GM12872 (cell line): ENCODE measurements around the gene ADAMTS18.

Source experiments
- CTCF ChIP-seq: IDR thresholded peaks from 3 replicates; pipeline ENCODE4 v1.5.1; 2011; ENCODE audit warnings: low read depth, mild to moderate bottlenecking, low read length, moderate library complexity; ENCODE audit not compliant: insufficient read depth

Gene ADAMTS18, protein sequence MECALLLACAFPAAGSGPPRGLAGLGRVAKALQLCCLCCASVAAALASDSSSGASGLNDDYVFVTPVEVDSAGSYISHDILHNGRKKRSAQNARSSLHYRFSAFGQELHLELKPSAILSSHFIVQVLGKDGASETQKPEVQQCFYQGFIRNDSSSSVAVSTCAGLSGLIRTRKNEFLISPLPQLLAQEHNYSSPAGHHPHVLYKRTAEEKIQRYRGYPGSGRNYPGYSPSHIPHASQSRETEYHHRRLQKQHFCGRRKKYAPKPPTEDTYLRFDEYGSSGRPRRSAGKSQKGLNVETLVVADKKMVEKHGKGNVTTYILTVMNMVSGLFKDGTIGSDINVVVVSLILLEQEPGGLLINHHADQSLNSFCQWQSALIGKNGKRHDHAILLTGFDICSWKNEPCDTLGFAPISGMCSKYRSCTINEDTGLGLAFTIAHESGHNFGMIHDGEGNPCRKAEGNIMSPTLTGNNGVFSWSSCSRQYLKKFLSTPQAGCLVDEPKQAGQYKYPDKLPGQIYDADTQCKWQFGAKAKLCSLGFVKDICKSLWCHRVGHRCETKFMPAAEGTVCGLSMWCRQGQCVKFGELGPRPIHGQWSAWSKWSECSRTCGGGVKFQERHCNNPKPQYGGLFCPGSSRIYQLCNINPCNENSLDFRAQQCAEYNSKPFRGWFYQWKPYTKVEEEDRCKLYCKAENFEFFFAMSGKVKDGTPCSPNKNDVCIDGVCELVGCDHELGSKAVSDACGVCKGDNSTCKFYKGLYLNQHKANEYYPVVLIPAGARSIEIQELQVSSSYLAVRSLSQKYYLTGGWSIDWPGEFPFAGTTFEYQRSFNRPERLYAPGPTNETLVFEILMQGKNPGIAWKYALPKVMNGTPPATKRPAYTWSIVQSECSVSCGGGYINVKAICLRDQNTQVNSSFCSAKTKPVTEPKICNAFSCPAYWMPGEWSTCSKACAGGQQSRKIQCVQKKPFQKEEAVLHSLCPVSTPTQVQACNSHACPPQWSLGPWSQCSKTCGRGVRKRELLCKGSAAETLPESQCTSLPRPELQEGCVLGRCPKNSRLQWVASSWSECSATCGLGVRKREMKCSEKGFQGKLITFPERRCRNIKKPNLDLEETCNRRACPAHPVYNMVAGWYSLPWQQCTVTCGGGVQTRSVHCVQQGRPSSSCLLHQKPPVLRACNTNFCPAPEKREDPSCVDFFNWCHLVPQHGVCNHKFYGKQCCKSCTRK (N-terminal part only)

GRCh38 chr16:77434530-77435271 lies at the start of gene ADAMTS18:
Gene ADAMTS18, minus strand, starts transcription at chr16:77435034. Its CDS starts 339 bp downstream, at chr16:77434695.
- no peak for TF ChIP-seq CTCF

GRCh38 chr16:77480681-77481315 lies 46.0 kb upstream of the ADAMTS18 start:
- TF ChIP-seq CTCF, result no peak

- TF ChIP-seq CTCF, result no peak
Measured at GRCh38 chr16:77472262-77472661, 37.4 kb upstream of the ADAMTS18 start.

DNA sequence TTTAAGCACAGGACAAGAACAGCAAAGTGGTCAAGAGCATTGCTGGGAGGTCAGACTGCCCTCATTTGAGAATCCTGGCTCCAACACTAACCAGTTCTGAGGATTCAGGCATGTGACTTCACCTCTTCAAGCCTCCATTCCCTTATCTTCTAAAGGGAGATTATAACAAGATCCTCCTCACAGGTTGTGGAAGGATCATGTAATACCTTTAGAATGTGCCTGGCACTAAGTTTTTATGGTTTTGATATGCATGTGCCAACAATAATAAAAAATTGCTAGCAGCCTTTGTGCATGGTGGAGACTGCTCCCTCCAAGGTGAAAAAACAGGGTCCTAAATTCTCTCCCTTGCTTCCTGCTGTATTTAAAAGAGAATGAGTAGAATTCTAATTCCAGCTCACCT lies 36.0 kb upstream of the ADAMTS18 start:
- TF ChIP-seq CTCF, result no peak

DNA sequence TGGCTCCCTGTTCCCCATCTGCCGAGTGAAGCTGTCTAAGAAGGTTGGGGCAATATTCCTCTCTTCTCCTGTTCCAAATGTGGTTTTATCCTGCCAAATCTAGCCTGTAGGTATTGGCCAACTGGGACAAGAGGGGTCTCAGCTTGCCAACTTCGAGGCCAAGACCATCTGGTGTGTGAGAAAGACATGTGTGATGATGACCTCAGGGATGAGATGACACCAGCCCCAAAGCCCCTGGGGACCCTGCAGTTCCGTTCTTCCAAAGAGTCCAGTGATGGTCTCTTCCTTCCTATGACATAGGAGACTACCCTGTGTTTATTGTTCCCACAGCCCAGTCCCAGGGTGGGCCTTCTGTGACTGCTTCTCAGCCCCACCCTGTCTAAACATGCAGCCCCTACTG lies 34.8 kb upstream of the ADAMTS18 start:
- no peak for TF ChIP-seq CTCF

DNA sequence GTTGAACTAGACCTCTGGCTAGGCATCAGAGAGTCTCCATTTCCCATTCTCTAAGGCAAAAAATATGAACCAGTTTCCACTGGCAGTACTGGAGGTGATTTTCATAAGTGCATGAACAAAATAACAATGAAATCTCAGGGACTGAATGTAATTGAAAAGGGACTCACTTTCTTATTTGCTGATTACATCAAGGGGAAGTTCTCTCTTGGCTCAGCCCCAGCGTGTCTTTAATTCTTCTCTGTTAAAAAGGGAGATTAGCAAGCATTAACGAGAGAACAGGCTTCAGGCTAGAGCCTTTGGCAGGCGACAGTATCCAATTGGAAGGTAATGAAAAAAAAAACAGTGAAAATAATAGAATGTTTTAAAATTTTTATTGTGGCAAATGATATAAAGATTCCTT lies 34.0 kb upstream of the ADAMTS18 start:
- TF ChIP-seq CTCF, result no peak
